Ishikawa (cell line): Measurements from ENCODE around the gene HOXB6.

Experiments used
- CEBPB ChIP-seq: IDR thresholded peaks from 2 replicates; pipeline ENCODE4 v1.6.1; 2012
- CREB1 ChIP-seq: IDR thresholded peaks from 2 replicates; pipeline ENCODE4 v1.6.1; 2012; ENCODE audit warnings: low read depth
- EGR1 ChIP-seq: IDR thresholded peaks from 2 replicates; pipeline ENCODE4 v1.6.1; 2012
- EP300 ChIP-seq: IDR thresholded peaks from 2 replicates; pipeline ENCODE4 v1.6.1; 2012; ENCODE audit warnings: borderline replicate concordance
- FOXM1 ChIP-seq: IDR thresholded peaks from 2 replicates; pipeline ENCODE4 v1.6.1; 2012; ENCODE audit warnings: low read depth, borderline replicate concordance
- MAX ChIP-seq: IDR thresholded peaks from 2 replicates; pipeline ENCODE4 v1.6.1; 2012
- RAD21 ChIP-seq: IDR thresholded peaks from 2 replicates; pipeline ENCODE4 v1.6.1; 2012; ENCODE audit warnings: low read depth
- TAF1 ChIP-seq: IDR thresholded peaks from 2 replicates; pipeline ENCODE4 v1.6.1; 2012; ENCODE audit warnings: low read depth, mild to moderate bottlenecking
- TCF12 ChIP-seq: IDR thresholded peaks from 2 replicates; pipeline ENCODE4 v1.6.1; 2012; ENCODE audit warnings: low read depth
- USF1 ChIP-seq: IDR thresholded peaks from 2 replicates; pipeline ENCODE4 v1.6.1; 2012

GRCh38 chr17:48612456-48612853 lies 7.7 kb upstream of the HOXB6 start:
- TF ChIP-seq EGR1 (no peak), TAF1 (no peak), RAD21 (no peak), CEBPB (no peak), MAX (no peak), TCF12 (no peak), EP300 (no peak), USF1 (no peak), FOXM1 (no peak), CREB1 (no peak)
